K562 (cell line): ENCODE measurements around the gene CLDN14. TPM values are rescaled to one million over a fixed set of nuclear protein-coding genes. Genes with fewer than 3 reads are reported as not detected.

ENCODE experiments used
- ATAC-seq: fragments of 200-7000 bp; cut with Tn5 transposase; 3 replicates; pipeline ENCODE4 v1.9.1; 2020; ENCODE audit warnings: moderate library complexity
- BruUV-seq: library from RNA; stranded (reverse); fragments of 400-500 nt; replicated peaks from 2 replicates; lab custom pipeline; 2021; lab: Mats Ljungman, UMichigan
- CTCF ChIA-PET: fragments of 300-600 bp; formaldehyde crosslinking; extraction: SDS; loops from one replicate; lab custom pipeline; 2021; ENCODE audit warnings: low intra/inter-chr PET ratio; lab: Yijun Ruan, JAX
- POLR2A ChIA-PET: fragments of 300-600, 350-650 bp; sonication (Branson Sonifier 250); formaldehyde crosslinking; extraction: SDS; loops from one replicate; lab custom pipeline; 2021; ENCODE audit warnings: antibody characterized with exemption, inconsistent platforms; lab: Yijun Ruan, JAX
- DNase-seq, 4 experiments: peaks; one replicate each; pipeline versions ENCODE4 v3.0.0 to v3.0.0-alpha.2; 2011 to 2018; ENCODE audit warnings: low spot score in 3 of 4, mixed read lengths in 3 of 4; ENCODE audit errors: extremely low read depth in 1 of 4
- FAIRE-seq: peaks from 2 replicates; lab custom pipeline; 2011; peaks lifted over from hg19 to GRCh38; lab: Jason Lieb, UNC
- H2AFZ ChIP-seq: 2 replicates; pipeline ENCODE4 v1.6.0; 2011; ENCODE audit warnings: low read depth, low read length, control low read depth, inconsistent platforms
- H3K27ac ChIP-seq: fragments of 200-600 bp; 3 replicates; pipeline ENCODE4 v1.8.0; 2011; ENCODE audit warnings: low read depth, mild to moderate bottlenecking, control low read depth, inconsistent platforms, low read length, moderate library complexity, mixed read lengths; ENCODE audit errors: extremely low read depth
- H3K27me3 ChIP-seq, 2 experiments: fragments of 300-600 bp in 1 of 2; 2 replicates in 1 of 2; 3 replicates in 1 of 2; pipeline versions ENCODE4 v1.6.0 to v1.8.0; 2011; ENCODE audit warnings: inconsistent platforms in 2 of 2, low read length in 2 of 2, mild to moderate bottlenecking in 1 of 2, mixed read lengths in 1 of 2, moderate library complexity in 1 of 2; ENCODE audit not compliant: control insufficient read depth in 2 of 2, insufficient read depth in 2 of 2
- H3K36me3 ChIP-seq: fragments of 300-600 bp; 3 replicates; pipeline ENCODE4 v1.8.0; 2011; ENCODE audit warnings: mild to moderate bottlenecking, low read length, inconsistent platforms; ENCODE audit not compliant: control insufficient read depth, insufficient read depth
- H3K4me1 ChIP-seq, 2 experiments: fragments of 200-600 bp in 1 of 2; replicated peaks in 1 of 2; 2 replicates in 1 of 2; 3 replicates in 1 of 2; pipeline versions ENCODE4 v1.5.1 to v1.8.0; 2011; ENCODE audit warnings: inconsistent platforms in 2 of 2, low read length in 2 of 2, mild to moderate bottlenecking in 1 of 2, mixed read lengths in 1 of 2, moderate library complexity in 1 of 2; ENCODE audit not compliant: control insufficient read depth in 2 of 2, insufficient read depth in 2 of 2
- H3K4me2 ChIP-seq: 2 replicates; pipeline ENCODE4 v1.6.1; 2011; ENCODE audit warnings: low read length, control low read depth, inconsistent platforms, mixed read lengths; ENCODE audit not compliant: insufficient read depth
- H3K4me3 ChIP-seq: fragments of 200-600 bp; sonication (generic), shearing (Covaris generic); 2 replicates; pipeline ENCODE4 v1.5.1; 2016; ENCODE audit warnings: control low read depth, inconsistent platforms
- H3K79me2 ChIP-seq: fragments of 200-600 bp; 3 replicates; pipeline ENCODE4 v1.8.0; 2011; ENCODE audit warnings: low read length, inconsistent platforms; ENCODE audit not compliant: control insufficient read depth, insufficient read depth
- H3K9ac ChIP-seq, 2 experiments: 2 replicates each; pipeline versions ENCODE4 v1.6.0 to v1.6.1; 2011; ENCODE audit warnings: low read depth in 2 of 2, low read length in 2 of 2, control low read depth in 1 of 2, inconsistent platforms in 1 of 2, mild to moderate bottlenecking in 1 of 2, mixed read lengths in 1 of 2; ENCODE audit not compliant: insufficient read depth in 1 of 2
- H3K9me1 ChIP-seq: one replicate; pipeline ENCODE4 v1.6.0; 2011; ENCODE audit warnings: inconsistent platforms, mild to moderate bottlenecking, low read length, moderate library complexity; ENCODE audit not compliant: control insufficient read depth, insufficient read depth
- H3K9me3 ChIP-seq: replicated peaks from 2 replicates; pipeline ENCODE4 v1.5.1; 2011; ENCODE audit warnings: low read depth, low read length, inconsistent platforms; ENCODE audit not compliant: control insufficient read depth, insufficient read depth
- H4K20me1 ChIP-seq: replicated peaks from 2 replicates; pipeline ENCODE4 v1.6.1; 2011; ENCODE audit warnings: low read length, inconsistent platforms, mixed read lengths; ENCODE audit not compliant: control insufficient read depth, insufficient read depth
- CXXC5 ChIP-seq: fragments of 250-450 bp; sonication (Bioruptor Pico); IDR thresholded peaks from 2 replicates; pipeline ENCODE4 v1.8.0; 2022; ENCODE audit warnings: inconsistent platforms, mild to moderate bottlenecking, moderate library complexity
- EZH2 ChIP-seq: IDR thresholded peaks from 2 replicates; pipeline ENCODE4 v1.6.1; 2012; ENCODE audit warnings: low read depth, mild to moderate bottlenecking, inconsistent platforms, low read length, borderline replicate concordance
- FOXK2 ChIP-seq, 2 experiments: fragments of 450-650 bp; IDR thresholded peaks in 1 of 2; conservative IDR thresholded peaks in 1 of 2; 2 replicates each; pipeline ENCODE4 v1.6.1; 2016; ENCODE audit warnings: low read depth in 2 of 2, mild to moderate bottlenecking in 1 of 2
- FOXP1 ChIP-seq: sonication (generic); formaldehyde crosslinking; IDR thresholded peaks from 2 replicates; pipeline ENCODE4 v1.8.0; 2022; ENCODE audit warnings: mild to moderate bottlenecking, missing genetic modification reagents
- HMGN3 ChIP-seq: IDR thresholded peaks from 2 replicates; pipeline ENCODE4 v1.6.1; 2011; ENCODE audit warnings: borderline replicate concordance, low read depth, mild to moderate bottlenecking, mixed read lengths, low read length; ENCODE audit not compliant: insufficient read length; ENCODE audit errors: extremely low read depth
- NCOA6 ChIP-seq: fragments of 450-650 bp; IDR thresholded peaks from 2 replicates; pipeline ENCODE4 v1.6.1; 2017; ENCODE audit warnings: mild to moderate bottlenecking
- NONO ChIP-seq, 2 experiments: fragments of 200-400 bp in 1 of 2; fragments of 450-650 bp in 1 of 2; formaldehyde crosslinking in 1 of 2; IDR thresholded peaks; 2 replicates each; pipeline ENCODE4 v1.6.1; 2017; ENCODE audit warnings: low read depth in 2 of 2, mild to moderate bottlenecking in 2 of 2, moderate library complexity in 2 of 2, low read length in 1 of 2
- PTBP1 ChIP-seq: fragments of 200-400 bp; formaldehyde crosslinking; IDR thresholded peaks from 2 replicates; pipeline ENCODE4 v1.6.1; 2017; ENCODE audit warnings: low read depth, low read length
- RBM22 ChIP-seq: fragments of 200-400 bp; formaldehyde crosslinking; IDR thresholded peaks from 2 replicates; pipeline ENCODE4 v1.6.1; 2018; ENCODE audit warnings: low read length, low read depth; ENCODE audit not compliant: poor library complexity, severe bottlenecking
- SNIP1 ChIP-seq: fragments of 450-650 bp; IDR thresholded peaks from 2 replicates; pipeline ENCODE4 v1.7.1; 2017; ENCODE audit warnings: low read depth, mild to moderate bottlenecking
- TRIM28 ChIP-seq: fragments of 450-650 bp; IDR thresholded peaks from 2 replicates; pipeline ENCODE4 v1.6.1; 2017
- ZC3H4 ChIP-seq: sonication (generic); formaldehyde crosslinking; IDR thresholded peaks from 2 replicates; pipeline ENCODE4 v1.9.0; 2021; ENCODE audit warnings: missing genetic modification reagents, borderline replicate concordance
- ZNF124 ChIP-seq: sonication (generic); formaldehyde crosslinking; IDR thresholded peaks from 2 replicates; pipeline ENCODE4 v1.8.1; 2022; ENCODE audit warnings: missing genetic modification reagents
- ZNF143 ChIP-seq: sonication (generic); formaldehyde crosslinking; IDR thresholded peaks from 2 replicates; pipeline ENCODE4 v1.9.0; 2022; ENCODE audit warnings: mild to moderate bottlenecking, missing genetic modification reagents
- ZNF274 ChIP-seq: IDR thresholded peaks from 2 replicates; pipeline ENCODE4 v1.6.1; 2011; ENCODE audit warnings: low read depth, mild to moderate bottlenecking, low read length, moderate library complexity, borderline replicate concordance
- ZNF707 ChIP-seq: fragments of 250-450 bp; sonication (Bioruptor Pico); conservative IDR thresholded peaks from 2 replicates; pipeline ENCODE4 v1.8.0; 2022; ENCODE audit warnings: inconsistent platforms, mild to moderate bottlenecking, moderate library complexity
- WGBS: fragments of 100-300 bp; shearing (Covaris generic); methylation state at CpG from one replicate; pipeline ENCODE4 v1.1.6; 2016; ENCODE audit warnings: low coverage, mixed read lengths; ENCODE audit not compliant: insufficient coverage; ENCODE audit errors: missing lambda C conversion rate; 5-methylcytosine and 5-hydroxymethylcytosine counted together
- in situ Hi-C: fragments of 300-500 bp; cut with MboI; formaldehyde crosslinking; loops from 4 replicates; pipeline ENCODE4 v1.15.0; 2018; ENCODE audit warnings: inconsistent platforms, mixed read lengths
- intact Hi-C: fragments of 100-400 bp; cut with micrococcal nuclease; formaldehyde crosslinking; loops from 2 replicates; pipeline ENCODE4 v1.14.2; 2022
- polyA plus RNA-seq, 8 experiments: library from polyadenylated mRNA; depleted of rRNA in 4 of 8; stranded (reverse) in 5 of 8; unstranded in 3 of 8; fragments of >200 nt; fragmentation: Nextera tagmentation in 2 of 8; fragmentation: Illumina TruSeq in 1 of 8; extraction: Ambion mirVana in 2 of 8; extraction: Trizol in 1 of 8; gene quantifications; 2 replicates each; pipeline versions ENCODE4 v1.2.1 to v1.2.3, GENCODE V29; 2011 to 2014; ENCODE audit warnings: inconsistent platforms in 1 of 8, missing spikeins in 1 of 8
- total RNA-seq, 7 experiments: library from RNA; depleted of rRNA in 6 of 7; stranded (reverse); fragments of >200 nt in 6 of 7; fragmentation: Illumina TruSeq in 2 of 7; extraction: Trizol in 2 of 7; gene quantifications; 2 replicates each; pipeline versions ENCODE4 v1.2.1 to v1.2.3, GENCODE V29; 2011 to 2021; ENCODE audit warnings: low replicate concordance in 1 of 7
- TF ChIP-seq, protein P1 (sequence below): sonication (generic); formaldehyde crosslinking; IDR thresholded peaks from 2 replicates; pipeline ENCODE4 v1.8.0; 2022; ENCODE audit warnings: mild to moderate bottlenecking, low read depth, missing genetic modification reagents
- TF ChIP-seq, protein P2 (sequence below): sonication (generic); formaldehyde crosslinking; IDR thresholded peaks from 2 replicates; pipeline ENCODE4 v1.8.0; 2023; ENCODE audit warnings: mild to moderate bottlenecking, missing genetic modification reagents
- TF ChIP-seq, protein P3 (sequence below): fragments of 250-450 bp; sonication (Bioruptor Pico); IDR thresholded peaks from 2 replicates; pipeline ENCODE4 v1.6.1; 2021; ENCODE audit warnings: mild to moderate bottlenecking

The CLDN14 gene
- total and polyA plus RNA-seq, 9 of the 15 experiments (the other 6 are each of a cell fraction or from before 2014, with no cell fraction given) = not detected

DNA sequence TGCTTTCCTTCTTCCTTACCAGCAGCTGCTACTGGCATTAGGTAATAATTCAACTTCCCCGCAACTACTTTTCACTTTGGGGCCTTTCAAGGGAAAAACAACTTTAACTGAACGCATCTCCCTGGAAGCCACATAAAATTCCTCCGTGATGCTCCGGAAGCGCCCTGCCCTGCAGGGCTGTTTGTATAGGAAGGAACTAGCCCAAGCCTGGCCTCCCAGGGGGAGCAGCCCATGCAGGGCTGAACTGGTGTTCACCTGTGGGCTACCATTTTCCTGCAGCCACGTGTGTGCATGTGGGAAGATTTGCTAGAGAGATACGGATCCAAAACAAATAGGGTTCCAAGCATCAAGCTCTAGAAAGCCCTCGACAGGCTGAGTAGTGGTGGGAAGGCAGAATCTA is 14.4 kb downstream of the CLDN14 start:
- intact Hi-C loops = no loop called here
- TF ChIP-seq HMGN3 = no peak
- no peak for TF ChIP-seq EZH2
- TF ChIP-seq SNIP1 = no peak
- TF ChIP-seq, protein P1, sequence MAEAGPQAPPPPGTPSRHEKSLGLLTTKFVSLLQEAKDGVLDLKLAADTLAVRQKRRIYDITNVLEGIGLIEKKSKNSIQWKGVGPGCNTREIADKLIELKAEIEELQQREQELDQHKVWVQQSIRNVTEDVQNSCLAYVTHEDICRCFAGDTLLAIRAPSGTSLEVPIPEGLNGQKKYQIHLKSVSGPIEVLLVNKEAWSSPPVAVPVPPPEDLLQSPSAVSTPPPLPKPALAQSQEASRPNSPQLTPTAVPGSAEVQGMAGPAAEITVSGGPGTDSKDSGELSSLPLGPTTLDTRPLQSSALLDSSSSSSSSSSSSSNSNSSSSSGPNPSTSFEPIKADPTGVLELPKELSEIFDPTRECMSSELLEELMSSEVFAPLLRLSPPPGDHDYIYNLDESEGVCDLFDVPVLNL (CRISPR knock-in tag) = no peak
- no peak for TF ChIP-seq TRIM28
- no peak for TF ChIP-seq ZC3H4 (CRISPR knock-in tag)
- no peak for TF ChIP-seq FOXP1
- TF ChIP-seq ZNF707 (CRISPR knock-in tag) = no peak
- TF ChIP-seq ZNF274 = no peak
- no peak for TF ChIP-seq CXXC5 (CRISPR knock-in tag)
- TF ChIP-seq, protein P2, sequence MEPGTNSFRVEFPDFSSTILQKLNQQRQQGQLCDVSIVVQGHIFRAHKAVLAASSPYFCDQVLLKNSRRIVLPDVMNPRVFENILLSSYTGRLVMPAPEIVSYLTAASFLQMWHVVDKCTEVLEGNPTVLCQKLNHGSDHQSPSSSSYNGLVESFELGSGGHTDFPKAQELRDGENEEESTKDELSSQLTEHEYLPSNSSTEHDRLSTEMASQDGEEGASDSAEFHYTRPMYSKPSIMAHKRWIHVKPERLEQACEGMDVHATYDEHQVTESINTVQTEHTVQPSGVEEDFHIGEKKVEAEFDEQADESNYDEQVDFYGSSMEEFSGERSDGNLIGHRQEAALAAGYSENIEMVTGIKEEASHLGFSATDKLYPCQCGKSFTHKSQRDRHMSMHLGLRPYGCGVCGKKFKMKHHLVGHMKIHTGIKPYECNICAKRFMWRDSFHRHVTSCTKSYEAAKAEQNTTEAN = no peak
- TF ChIP-seq PTBP1 = no peak
- no peak for TF ChIP-seq FOXK2 (conservative IDR thresholded peaks at IDR 0.05 in 1 of 2, IDR thresholded peaks at IDR 0.05 in 1 of 2; ENCODE audit: low read depth in 2 of 2)
- TF ChIP-seq NONO (IDR thresholded peaks at IDR 0.05; ENCODE audit: low read depth in 2 of 2, low read length in 1 of 2) = no peak
- TF ChIP-seq ZNF124 = no peak
- TF ChIP-seq RBM22 = no peak
- no peak for TF ChIP-seq ZNF143
- TF ChIP-seq NCOA6 = no peak
- TF ChIP-seq, protein P3, sequence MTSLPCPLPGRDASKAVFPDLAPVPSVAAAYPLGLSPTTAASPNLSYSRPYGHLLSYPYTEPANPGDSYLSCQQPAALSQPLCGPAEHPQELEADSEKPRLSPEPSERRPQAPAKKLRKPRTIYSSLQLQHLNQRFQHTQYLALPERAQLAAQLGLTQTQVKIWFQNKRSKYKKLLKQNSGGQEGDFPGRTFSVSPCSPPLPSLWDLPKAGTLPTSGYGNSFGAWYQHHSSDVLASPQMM (CRISPR knock-in tag) = no peak

More for the DNA sequence above, 14.4 kb downstream of the CLDN14 start:
- POLR2A ChIA-PET = no interaction called here
- peaks cover 10% of the 10 kb centered on the region for H4K20me1 ChIP-seq
- no peak for DNase-seq
- H3K4me1 ChIP-seq = peaks cover 0 to 9% of the 10 kb centered on the region in 2 experiments; a peak in 1 of 5 replicates
- H3K9me1 ChIP-seq = no peaks in the 10 kb centered on the region
- peaks cover 66 to 75% of the 10 kb centered on the region in 2 experiments for H3K27me3 ChIP-seq
- no peak for FAIRE-seq
- CTCF ChIA-PET = no interaction called here
- no peak overlapping the region for H3K4me2 ChIP-seq
- no peak for ATAC-seq
- H2AFZ ChIP-seq = no peak overlapping the region
- no peak overlapping the region for H3K4me3 ChIP-seq
- H3K27ac ChIP-seq = no peak overlapping the region
- H3K79me2 ChIP-seq = no peaks in the 10 kb centered on the region
- WGBS = 2% methylated on average over 8 of the region's 8 CpGs
- H3K9me3 ChIP-seq = no peaks in the 10 kb centered on the region
- H3K36me3 ChIP-seq = no peaks in the 10 kb centered on the region
- BruUV-seq = no TSS peak
- no peak overlapping the region for H3K9ac ChIP-seq
- in situ Hi-C loops = no loop called here
